Measurements from ENCODE around the gene ZNF780B. TPM values are rescaled to one million over a fixed set of nuclear protein-coding genes. Genes with fewer than 3 reads are reported as not detected.

Gene ZNF780B
- total RNA-seq, 1 experiment from 2014 or later = 31.9 TPM

DNA sequence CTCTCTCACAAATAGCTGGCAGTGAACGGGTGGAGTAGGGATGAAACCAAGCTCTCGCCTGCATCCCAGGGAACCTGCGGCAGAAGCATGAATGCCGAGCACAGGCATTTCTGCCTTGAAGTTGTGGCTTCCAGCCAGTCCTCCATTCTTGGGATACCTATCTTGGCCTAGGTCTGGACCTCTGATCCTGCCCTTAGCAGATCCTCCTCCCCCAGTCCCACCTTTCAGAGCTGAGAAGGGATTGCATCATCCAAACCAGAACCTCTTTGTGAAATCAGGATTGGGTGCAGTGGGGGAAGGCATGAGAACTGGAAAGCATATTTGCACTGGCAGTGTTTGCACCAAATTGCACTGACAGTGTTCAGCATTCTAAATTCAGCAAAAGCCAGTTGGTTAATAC is 28.9 kb upstream of the ZNF780B start:
- Histone ChIP-seq H3K4me2 (ENCODE audit: insufficient read depth, insufficient read length, low read length) (no peak overlapping the region), H2BK5ac (ENCODE audit: insufficient read length, low read length) (no peak overlapping the region), H4K8ac (replicated peaks; ENCODE audit: insufficient read length, low read depth, low read length) (no peak overlapping the region), H2BK120ac (ENCODE audit: low read depth, low read length, poor library complexity, severe bottlenecking) (no peak overlapping the region), H2AK5ac (ENCODE audit: insufficient read length, low read length) (no peak overlapping the region), H4K5ac (ENCODE audit: insufficient read length, low read depth, low read length) (no peak overlapping the region), H3K9me3 (ENCODE audit: control insufficient read depth, low read depth, low read length) (no peaks in the 10 kb centered on the region), H3K27ac (ENCODE audit: insufficient read length, low read depth, low read length) (no peak overlapping the region), H3K14ac (ENCODE audit: insufficient read depth, low read length) (peak overlapping the region; percentile 75; the same call in 1 of the 2 replicates), H4K20me1 (ENCODE audit: control insufficient read depth, insufficient read depth, insufficient read length) (no peaks in the 10 kb centered on the region), H3K4me1 (ENCODE audit: insufficient read depth, low read length) (no peaks in the 10 kb centered on the region; the same call in 1 of the 2 replicates), H3K23ac (ENCODE audit: insufficient read length, low read depth, low read length) (no peak overlapping the region), H3K4ac (ENCODE audit: low read depth, low read length) (no peak overlapping the region), H3K9ac (ENCODE audit: extremely low read depth, insufficient read length, low read length) (no peak overlapping the region), H2AFZ (ENCODE audit: low read length) (no peak overlapping the region), H2BK15ac (ENCODE audit: low read depth, low read length) (no peak overlapping the region), H3K79me2 (ENCODE audit: insufficient read depth, low read length) (no peaks in the 10 kb centered on the region; the same call in 1 of the 2 replicates), H3K18ac (ENCODE audit: insufficient read length, low read depth, low read length) (no peak overlapping the region), H3K27me3 (ENCODE audit: insufficient read depth, low read length) (no peaks in the 10 kb centered on the region), H2BK12ac (ENCODE audit: insufficient read length, low read depth, low read length) (no peak overlapping the region), H3K23me2 (ENCODE audit: insufficient read length, low read depth, low read length, poor library complexity, severe bottlenecking) (peaks cover 5% of the 10 kb centered on the region), H3K79me1 (ENCODE audit: insufficient read depth, low read depth, low read length, poor library complexity, severe bottlenecking) (peaks cover 5% of the 10 kb centered on the region), H3T11ph (ENCODE audit: low read length) (no peak overlapping the region), H4K91ac (ENCODE audit: insufficient read length, low read depth, low read length) (no peak overlapping the region), H3K56ac (ENCODE audit: insufficient read length, low read depth, low read length) (no peak overlapping the region), H2BK20ac (ENCODE audit: low read depth, low read length, poor library complexity, severe bottlenecking) (no peak overlapping the region)
- no peak for DNase-seq
- Mint-ChIP-seq H3K36me3 (ENCODE audit: insufficient read depth in 1 of 3, low read depth in 3 of 3) (peaks cover 42 to 55% (median 48%) of the 10 kb centered on the region in 3 experiments), H3K27ac (peak overlapping the region; percentile 50 to 59 (median 50); a peak in 5 of 7 replicates), H3K27me3 (ENCODE audit: low read depth) (no peaks in the 10 kb centered on the region), H3K4me3 (no peak overlapping the region), H3K9me3 (peaks cover 8 to 13% of the 10 kb centered on the region in 2 experiments), H3K4me1 (peaks cover 10 to 14% of the 10 kb centered on the region in 2 experiments)
- TF ChIP-seq, protein P1, sequence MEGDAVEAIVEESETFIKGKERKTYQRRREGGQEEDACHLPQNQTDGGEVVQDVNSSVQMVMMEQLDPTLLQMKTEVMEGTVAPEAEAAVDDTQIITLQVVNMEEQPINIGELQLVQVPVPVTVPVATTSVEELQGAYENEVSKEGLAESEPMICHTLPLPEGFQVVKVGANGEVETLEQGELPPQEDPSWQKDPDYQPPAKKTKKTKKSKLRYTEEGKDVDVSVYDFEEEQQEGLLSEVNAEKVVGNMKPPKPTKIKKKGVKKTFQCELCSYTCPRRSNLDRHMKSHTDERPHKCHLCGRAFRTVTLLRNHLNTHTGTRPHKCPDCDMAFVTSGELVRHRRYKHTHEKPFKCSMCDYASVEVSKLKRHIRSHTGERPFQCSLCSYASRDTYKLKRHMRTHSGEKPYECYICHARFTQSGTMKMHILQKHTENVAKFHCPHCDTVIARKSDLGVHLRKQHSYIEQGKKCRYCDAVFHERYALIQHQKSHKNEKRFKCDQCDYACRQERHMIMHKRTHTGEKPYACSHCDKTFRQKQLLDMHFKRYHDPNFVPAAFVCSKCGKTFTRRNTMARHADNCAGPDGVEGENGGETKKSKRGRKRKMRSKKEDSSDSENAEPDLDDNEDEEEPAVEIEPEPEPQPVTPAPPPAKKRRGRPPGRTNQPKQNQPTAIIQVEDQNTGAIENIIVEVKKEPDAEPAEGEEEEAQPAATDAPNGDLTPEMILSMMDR (conservative IDR thresholded peaks at IDR 0.05) = no peak
- no CpG with 5 or more reads among the region's 4 CpGs for WGBS (ENCODE audit: extremely low coverage, insufficient read length, low lambda C conversion rate)
